ENCODE data around the gene PARN. TPM values are rescaled to one million over a fixed set of nuclear protein-coding genes. Genes with fewer than 3 reads are reported as not detected.
A peak's percentile ranks its signal among the peaks of the same experiment; 100 is the strongest.

Gene PARN
- total and polyA plus RNA-seq, 2 of the 8 experiments (the other 6 are each of a cell fraction or from before 2014, with no cell fraction given) = 24.5 to 44.6 TPM

- DNase-seq (ENCODE audit: low read depth in 1 of 2, low spot score in 2 of 2) (no peak), FAIRE-seq (no peak)
- H4K8ac ChIP-seq (ENCODE audit: extremely low read depth, insufficient read depth, low read length) = no peak overlapping the region
- no peaks in the 10 kb centered on the region for H4K20me1 ChIP-seq (replicated peaks in 1 of 2; ENCODE audit: control insufficient read depth in 1 of 2, insufficient read depth in 2 of 2, low read length in 2 of 2)
- H4K5ac ChIP-seq (ENCODE audit: insufficient read length, low read depth, low read length) = no peak overlapping the region
- H3K14ac ChIP-seq (ENCODE audit: insufficient read length) = no peak overlapping the region
- TF ChIP-seq RAD21 (IDR thresholded peaks at IDR 0.05 in 1 of 2, conservative IDR thresholded peaks at IDR 0.05 in 1 of 2; ENCODE audit: low read depth in 2 of 2, low read length in 2 of 2) = peak; percentile 19 to 27; a peak in 2 of 4 replicates
- no peak for TF ChIP-seq USF2 (IDR thresholded peaks at IDR 0.05; ENCODE audit: low read length)
- no peak for TF ChIP-seq RNF2 (IDR thresholded peaks at IDR 0.05; ENCODE audit: borderline replicate concordance, low read depth, low read length, missing control alignments, poor library complexity, severe bottlenecking)
- TF ChIP-seq RXRA (IDR thresholded peaks at IDR 0.05; ENCODE audit: insufficient read depth, low read depth, low read length) = no peak
- no peak for TF ChIP-seq CREB1 (IDR thresholded peaks at IDR 0.05)
- H3K23ac ChIP-seq (ENCODE audit: insufficient read length) = no peak overlapping the region
- peaks cover 0 to 2% (median 0%) of the 10 kb centered on the region in 4 experiments; a peak in 1 of 7 replicates for H3K4me1 ChIP-seq (replicated peaks in 1 of 4; ENCODE audit: control insufficient read depth in 3 of 4, insufficient read depth in 4 of 4, low read length in 3 of 4)
- H2BK20ac ChIP-seq (ENCODE audit: low read length) = no peak overlapping the region
- no peaks in the 10 kb centered on the region for H3K79me2 ChIP-seq (ENCODE audit: control insufficient read depth in 1 of 2, insufficient read depth in 2 of 2, low read length in 2 of 2)
- H3K4ac ChIP-seq (replicated peaks; ENCODE audit: insufficient read length, low read depth, low read length) = no peak overlapping the region
- H3K27ac ChIP-seq (ENCODE audit: low read depth, low read length) = no peak overlapping the region
- H3K18ac ChIP-seq (ENCODE audit: extremely low read depth, low read length) = no peak overlapping the region
- 95% methylated on average over 8 of the region's 8 CpGs; no CpG with 5 or more reads in 1 of the 2 experiments for WGBS, 2 experiments (ENCODE audit: extremely low coverage in 1 of 2, insufficient coverage in 1 of 2, insufficient read length in 1 of 2, insufficient replicate concordance in 2 of 2, low coverage in 1 of 2, low lambda C conversion rate in 2 of 2, missing lambda C conversion rate in 1 of 2)
- no peak overlapping the region for H2BK15ac ChIP-seq (ENCODE audit: low read length)
- H3K27me3 ChIP-seq (replicated peaks in 1 of 4; ENCODE audit: control insufficient read depth in 3 of 4, extremely low read depth in 1 of 4, insufficient read depth in 3 of 4, low read length in 3 of 4) = no peaks in the 10 kb centered on the region
- no peak overlapping the region for H4K91ac ChIP-seq (replicated peaks; ENCODE audit: insufficient read length, low read length)
- H3K79me1 ChIP-seq (ENCODE audit: low read depth, low read length) = no peaks in the 10 kb centered on the region
- POLR2A ChIA-PET (ENCODE audit: partially characterized antibody) = no interaction called here
- H2BK120ac ChIP-seq (replicated peaks; ENCODE audit: low read depth, low read length) = no peak overlapping the region
- no peak overlapping the region for H3K9ac ChIP-seq (replicated peaks in 1 of 4; ENCODE audit: extremely low read depth in 1 of 4, low read depth in 3 of 4, low read length in 3 of 4)
- no peak overlapping the region for H2AK5ac ChIP-seq (ENCODE audit: low read depth, low read length)
- no peaks in the 10 kb centered on the region for H3K36me3 ChIP-seq (ENCODE audit: control insufficient read depth in 2 of 4, insufficient read depth in 4 of 4, low read length in 3 of 4)
- no peak overlapping the region for H3K4me2 ChIP-seq (ENCODE audit: insufficient read depth in 1 of 2, low read depth in 2 of 2, low read length in 2 of 2)
- H2AFZ ChIP-seq (ENCODE audit: low read length) = no peak overlapping the region
- H2BK5ac ChIP-seq (ENCODE audit: low read depth, low read length) = no peak overlapping the region
- H3K4me3 ChIP-seq (ENCODE audit: extremely low read depth in 1 of 4, insufficient read depth in 2 of 4, low read depth in 3 of 4, low read length in 4 of 4) = no peak overlapping the region
- H3K23me2 ChIP-seq (ENCODE audit: low read depth, low read length) = no peaks in the 10 kb centered on the region
- H2BK12ac ChIP-seq (ENCODE audit: low read depth, low read length) = no peak overlapping the region
- no peak overlapping the region for H3K56ac ChIP-seq (replicated peaks; ENCODE audit: insufficient read length, low read depth, low read length)
- CTCF ChIA-PET (ENCODE audit: partially characterized antibody) = interaction anchor here (0.6 to 1.7 kb wide), 9 partner anchors 9 to 228 kb away, joined by 3 to 4 read pairs (median 3); no protein-coding TSS in a partner anchor
- H3K9me3 ChIP-seq (ENCODE audit: insufficient read depth in 2 of 2, low read depth in 1 of 2, low read length in 1 of 2) = no peaks in the 10 kb centered on the region
Observed at GRCh38 chr16:14444979-14445810, 184.9 kb downstream of the PARN start.
